Measurements from ENCODE around the gene SLC25A29.

SLC25A29 gene

DNA sequence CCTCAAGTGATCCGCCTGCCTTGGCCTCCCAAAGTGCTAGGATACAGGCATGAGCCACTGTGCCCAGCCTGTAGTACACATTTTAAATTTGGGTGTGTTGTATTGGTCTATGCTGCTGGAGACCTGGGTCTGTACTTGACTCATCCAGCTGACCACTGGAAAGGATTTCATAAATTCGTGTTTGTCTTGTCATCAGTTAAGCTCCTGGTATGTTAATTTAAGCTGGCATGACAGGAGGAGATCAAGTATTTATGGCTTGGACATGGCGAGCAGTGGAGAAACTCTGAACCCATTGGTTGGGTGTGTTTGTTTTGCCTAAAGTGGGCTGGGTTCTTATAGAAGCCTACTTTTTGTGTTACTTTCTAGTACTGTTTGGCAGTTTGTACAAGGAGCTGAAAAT, 43.1 kb downstream of the SLC25A29 start:
- Mint-ChIP-seq H3K4me1 (peaks cover 89% of the 10 kb centered on the region), H3K27me3 (no peaks in the 10 kb centered on the region), H3K4me3 (no peak overlapping the region), H3K27ac (peak overlapping the region in 1 of 2 donors; percentile 63), H3K9me3 (no peaks in the 10 kb centered on the region)
- DNase-seq (no peak), ATAC-seq (no peak)

GRCh38 chr14:100262545-100262944, 43.7 kb downstream of the SLC25A29 start:
- no peaks in the 10 kb centered on the region for H3K9me3 Mint-ChIP-seq
- H3K4me1 Mint-ChIP-seq, result peaks cover 89% of the 10 kb centered on the region
- H3K27ac Mint-ChIP-seq, result no peak overlapping the region
- DNase-seq, result no peak
- no peaks in the 10 kb centered on the region for H3K27me3 Mint-ChIP-seq
- H3K4me3 Mint-ChIP-seq, result no peak overlapping the region
- no peak for ATAC-seq

DNA sequence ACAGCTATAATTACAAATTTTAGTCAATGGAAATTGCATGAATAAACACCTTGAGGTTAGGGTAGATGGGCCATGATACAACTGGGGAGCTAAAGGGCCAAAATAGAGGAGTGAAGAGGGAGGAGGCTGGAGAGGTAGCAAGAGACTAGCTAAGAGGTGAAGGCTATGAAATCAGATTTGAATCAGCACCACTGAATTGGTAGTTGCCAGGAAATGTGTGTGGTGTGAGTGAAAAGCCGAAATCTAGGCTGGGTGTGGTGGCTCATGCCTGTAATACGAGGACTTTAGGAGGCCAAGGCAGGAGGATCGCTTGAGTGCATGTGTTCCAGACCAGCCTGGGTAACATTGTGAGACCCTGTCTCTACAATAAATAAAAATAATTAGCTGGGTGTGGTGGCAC, 44.6 kb downstream of the SLC25A29 start:
- DNase-seq, result peak; percentile 17 to 36
- H3K27me3 Mint-ChIP-seq, result no peaks in the 10 kb centered on the region
- H3K9me3 Mint-ChIP-seq, result no peaks in the 10 kb centered on the region
- H3K4me1 Mint-ChIP-seq, result peaks cover 91% of the 10 kb centered on the region
- ATAC-seq, result peak; percentile 92
- H3K4me3 Mint-ChIP-seq, result peak overlapping the region in 1 of 2 donors; percentile 2
- peak overlapping the region; percentile 2 to 54 for H3K27ac Mint-ChIP-seq

DNA sequence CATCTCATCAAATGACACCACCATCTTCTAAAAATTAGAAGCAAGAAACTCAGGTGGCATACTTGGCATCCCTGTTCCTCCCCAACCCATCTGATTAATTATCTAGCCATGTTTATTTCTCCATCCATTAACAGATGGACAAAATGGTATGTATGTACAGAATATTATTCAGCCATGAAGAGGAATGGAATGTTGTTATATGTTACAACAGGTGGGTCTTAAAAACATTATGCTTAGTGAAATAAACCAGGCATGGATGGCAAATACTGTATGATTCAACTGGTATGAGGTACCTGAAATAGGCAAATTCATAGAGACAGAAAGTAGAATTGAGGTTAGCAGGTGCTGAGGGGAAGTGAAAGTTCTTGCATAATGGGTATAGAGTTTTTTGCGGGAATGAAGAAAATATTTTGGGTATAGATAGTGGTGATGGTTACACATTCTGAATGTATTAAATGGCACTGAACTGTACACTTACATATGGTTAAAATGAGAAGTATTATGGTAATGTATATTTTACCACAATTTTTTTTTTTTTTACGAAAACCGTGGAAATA, 49.8 kb downstream of the SLC25A29 start:
- Mint-ChIP-seq H3K4me1 (peaks cover 88% of the 10 kb centered on the region), H3K9me3 (no peaks in the 10 kb centered on the region), H3K27me3 (no peaks in the 10 kb centered on the region), H3K27ac (peak overlapping the region in 1 of 2 donors; percentile 57), H3K4me3 (peak overlapping the region in 1 of 2 donors; percentile 9)
- peak; percentile 73 for ATAC-seq
- no peak for DNase-seq

GRCh38 chr14:100252684-100253083, 53.6 kb downstream of the SLC25A29 start:
- no peaks in the 10 kb centered on the region for H3K9me3 Mint-ChIP-seq
- no peaks in the 10 kb centered on the region for H3K27me3 Mint-ChIP-seq
- H3K4me3 Mint-ChIP-seq, result no peak overlapping the region
- no peak overlapping the region for H3K27ac Mint-ChIP-seq
- ATAC-seq (no peak), DNase-seq (no peak)
- H3K4me1 Mint-ChIP-seq, result peaks cover 87% of the 10 kb centered on the region

DNA sequence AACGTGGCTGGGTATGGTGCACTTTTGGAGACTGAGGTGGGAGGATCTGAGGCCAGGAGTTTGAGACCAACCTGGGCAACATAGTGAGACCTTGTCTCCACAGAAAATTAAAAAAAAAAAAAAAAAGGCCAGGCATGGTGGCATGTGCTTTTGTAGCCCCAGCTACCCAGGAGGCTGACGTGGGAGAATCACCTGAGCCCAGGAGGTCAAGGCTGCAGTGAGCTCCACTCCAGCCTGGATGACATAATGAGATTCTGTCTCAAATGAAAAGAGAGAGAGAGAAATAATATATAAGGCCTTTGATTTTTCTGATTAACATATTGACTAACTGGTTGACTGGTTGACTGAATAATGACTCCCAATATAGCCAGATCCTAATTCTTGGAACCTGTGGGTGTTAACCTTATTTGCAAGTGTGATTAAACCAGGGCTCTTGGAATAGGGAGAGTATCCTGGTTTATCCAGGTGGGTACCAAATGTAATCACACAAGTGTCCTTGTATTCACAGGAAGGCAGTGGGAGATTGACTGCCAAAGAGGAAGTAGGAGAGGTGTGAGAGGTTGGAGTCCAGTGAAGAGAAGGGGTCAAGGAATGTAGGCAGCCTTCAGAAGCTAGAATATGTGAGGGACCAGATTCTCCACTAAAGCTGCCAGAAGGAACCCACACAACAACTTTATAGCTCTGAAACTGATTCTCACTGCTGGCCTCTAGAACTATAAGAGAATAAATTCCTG, 55.3 kb downstream of the SLC25A29 start:
- Mint-ChIP-seq H3K4me1 (peaks cover 87% of the 10 kb centered on the region), H3K9me3 (no peaks in the 10 kb centered on the region), H3K27ac (peak overlapping the region in 1 of 2 donors; percentile 94), H3K27me3 (no peaks in the 10 kb centered on the region), H3K4me3 (no peak overlapping the region)
- ATAC-seq (no peak), DNase-seq (no peak)

DNA sequence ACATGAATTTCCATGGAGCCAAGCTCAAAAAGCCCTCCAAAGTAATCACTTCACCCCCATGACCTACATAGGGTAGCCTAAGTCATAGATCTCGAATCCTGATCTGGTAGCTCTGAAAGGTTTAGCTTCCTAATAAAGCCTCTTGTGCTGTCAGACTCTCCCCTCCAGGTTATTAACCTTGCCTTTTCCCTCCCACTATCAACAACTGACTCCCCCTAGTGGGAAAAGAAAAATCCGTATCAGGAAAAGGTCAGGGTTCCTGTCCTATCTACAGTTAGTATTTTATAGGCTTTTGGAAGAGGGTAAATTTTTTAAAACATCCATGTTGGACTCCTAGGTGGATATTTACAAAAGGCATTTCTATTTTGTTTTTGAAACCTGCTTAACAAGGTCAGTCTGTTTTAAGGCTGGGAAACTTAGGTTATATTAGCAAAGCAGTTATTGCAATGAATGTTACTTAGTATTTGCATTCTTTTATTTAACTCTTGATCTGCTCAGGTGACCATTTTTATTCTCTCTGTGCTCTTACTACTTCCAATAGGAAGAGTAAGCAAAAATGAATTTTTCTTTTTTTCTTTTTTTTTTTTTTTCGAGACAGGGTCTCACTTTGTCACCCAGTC, 59.3 kb downstream of the SLC25A29 start:
- peaks cover 91% of the 10 kb centered on the region for H3K4me1 Mint-ChIP-seq
- H3K27ac Mint-ChIP-seq, result peak overlapping the region; percentile 12 to 37
- peak overlapping the region; percentile 7 to 8 for H3K4me3 Mint-ChIP-seq
- H3K27me3 Mint-ChIP-seq, result no peaks in the 10 kb centered on the region
- no peak for DNase-seq
- no peaks in the 10 kb centered on the region for H3K9me3 Mint-ChIP-seq
- peak; percentile 20 for ATAC-seq

DNA sequence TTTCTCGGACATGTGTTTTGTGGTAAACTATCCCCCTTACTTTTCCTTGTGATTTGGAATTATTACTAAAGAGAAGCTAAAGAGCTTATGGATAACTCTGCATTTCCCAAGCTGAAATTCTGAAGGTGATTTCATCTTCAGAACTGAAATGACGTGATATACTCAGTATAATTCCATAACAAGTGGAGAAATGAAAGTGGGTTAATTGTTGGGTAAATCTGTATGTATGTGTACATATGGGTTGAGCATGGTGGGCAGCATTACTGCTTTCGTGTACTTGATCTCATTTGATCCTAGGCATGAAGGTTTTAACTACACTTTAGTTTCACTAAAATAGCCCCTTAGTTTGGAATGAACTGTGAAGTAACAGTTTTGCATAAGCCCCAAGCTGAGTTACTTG, 63.2 kb downstream of the SLC25A29 start:
- Mint-ChIP-seq H3K27ac (peak overlapping the region; percentile 34 to 54), H3K4me1 (peaks cover 68% of the 10 kb centered on the region), H3K9me3 (no peaks in the 10 kb centered on the region), H3K4me3 (peak overlapping the region; percentile 91 to 92), H3K27me3 (no peaks in the 10 kb centered on the region)
- DNase-seq, result no peak
- no peak for ATAC-seq

DNA sequence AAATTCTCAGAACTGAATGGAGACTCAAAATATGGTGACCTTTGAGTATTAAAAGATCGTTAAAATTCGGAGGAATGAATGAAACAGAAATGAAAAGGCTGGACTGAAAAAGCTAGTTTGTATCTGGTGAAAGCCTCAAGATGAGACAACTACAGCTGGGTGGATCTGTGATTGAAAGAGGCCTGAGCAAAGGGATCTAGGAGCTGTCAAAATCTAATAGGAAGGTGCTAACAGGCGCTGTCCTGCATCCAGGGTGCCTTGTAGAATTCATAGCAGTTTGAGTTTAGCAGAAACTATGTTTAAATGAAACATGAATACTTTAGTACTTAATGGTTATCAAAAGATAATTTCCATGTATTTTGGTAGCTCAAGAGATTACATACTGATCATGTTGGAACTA, 65.0 kb downstream of the SLC25A29 start:
- H3K27ac Mint-ChIP-seq, result peak overlapping the region; percentile 90 to 96
- H3K4me3 Mint-ChIP-seq, result peak overlapping the region; percentile 91 to 92
- peaks cover 61% of the 10 kb centered on the region for H3K4me1 Mint-ChIP-seq
- DNase-seq, result no peak
- no peaks in the 10 kb centered on the region for H3K9me3 Mint-ChIP-seq
- no peak for ATAC-seq
- no peaks in the 10 kb centered on the region for H3K27me3 Mint-ChIP-seq

All from stimulated activated naive CD8-positive, alpha-beta T cell treated with anti-CD3 and anti-CD28 coated beads, Interleukin-15, amount 100 ng/mL, for 72 hours (primary cell).